IMR-90 (cell line): Measurements from ENCODE around the gene ARHGEF9. TPM values are rescaled to one million over a fixed set of nuclear protein-coding genes. Genes with fewer than 3 reads are reported as not detected.

Experiments used
- ATAC-seq: fragments of 200-7000 bp; cut with Tn5 transposase; 2 replicates; pipeline ENCODE4 v1.9.1; 2020; ENCODE audit warnings: low read depth, mild to moderate bottlenecking, moderate library complexity
- BruUV-seq: library from RNA; stranded (reverse); fragments of 400-500 nt; replicated peaks from 2 replicates; lab custom pipeline; 2021; lab: Mats Ljungman, UMichigan
- CTCF ChIA-PET: fragments of 300-600 bp; formaldehyde crosslinking; extraction: SDS; loops from one replicate; lab custom pipeline; 2021; ENCODE audit warnings: antibody characterized with exemption; lab: Yijun Ruan, JAX
- POLR2A ChIA-PET: fragments of 300-600 bp; sonication (Branson Sonifier 250); formaldehyde crosslinking; loops from one replicate; lab custom pipeline; 2022; ENCODE audit warnings: antibody characterized with exemption; ENCODE audit not compliant: unreplicated experiment; lab: Charles Lee
- DNase-seq: peaks from one replicate; pipeline ENCODE4 v3.0.0; 2013
- H2AFZ ChIP-seq: replicated peaks from 2 replicates; pipeline ENCODE3; 2013; ENCODE audit warnings: low read length, mild to moderate bottlenecking; ENCODE audit not compliant: poor library complexity
- H2AK5ac ChIP-seq: 2 replicates; pipeline ENCODE4 v1.6.1; 2013; ENCODE audit warnings: low read depth, low read length, inconsistent platforms
- H2AK9ac ChIP-seq: replicated peaks from 2 replicates; pipeline ENCODE3; 2013; ENCODE audit warnings: mild to moderate bottlenecking, low read depth, low read length, moderate library complexity; ENCODE audit not compliant: poor library complexity
- H2BK120ac ChIP-seq: 2 replicates; pipeline ENCODE4 v1.6.1; 2013; ENCODE audit warnings: low read depth, low read length, inconsistent platforms
- H2BK15ac ChIP-seq: 3 replicates; pipeline ENCODE4 v1.6.1; 2013; ENCODE audit warnings: low read depth, low read length, inconsistent platforms
- H2BK20ac ChIP-seq: 2 replicates; pipeline ENCODE4 v1.6.1; 2013; ENCODE audit warnings: low read depth, mild to moderate bottlenecking, inconsistent platforms, low read length, moderate library complexity
- H2BK5ac ChIP-seq: 2 replicates; pipeline ENCODE4 v1.6.1; 2013; ENCODE audit warnings: mild to moderate bottlenecking, low read depth, low read length, inconsistent platforms; ENCODE audit not compliant: poor library complexity, severe bottlenecking
- H3K14ac ChIP-seq: replicated peaks from 2 replicates; pipeline ENCODE4 v1.6.1; 2013; ENCODE audit warnings: low read depth, low read length, inconsistent platforms
- H3K18ac ChIP-seq: 2 replicates; pipeline ENCODE4 v1.6.1; 2013; ENCODE audit warnings: low read depth, low read length, control low read depth
- H3K23ac ChIP-seq: 2 replicates; pipeline ENCODE4 v1.6.1; 2013; ENCODE audit warnings: low read depth, low read length, inconsistent platforms
- H3K27ac ChIP-seq: 2 replicates; pipeline ENCODE4 v1.5.1; 2013; ENCODE audit warnings: mild to moderate bottlenecking, control low read depth, low read length; ENCODE audit not compliant: insufficient read depth
- H3K27me3 ChIP-seq: 2 replicates; pipeline ENCODE4 v1.6.1; 2013; ENCODE audit warnings: low read length; ENCODE audit not compliant: control insufficient read depth, insufficient read depth
- H3K36me3 ChIP-seq: 2 replicates; pipeline ENCODE4 v1.6.1; 2013; ENCODE audit warnings: low read length, mixed read lengths; ENCODE audit not compliant: control insufficient read depth, insufficient read depth
- H3K4ac ChIP-seq: 2 replicates; pipeline ENCODE4 v1.6.1; 2013; ENCODE audit warnings: low read depth, low read length, inconsistent platforms
- H3K4me1 ChIP-seq: 2 replicates; pipeline ENCODE4 v1.6.1; 2013; ENCODE audit warnings: low read length, mixed read lengths; ENCODE audit not compliant: control insufficient read depth, insufficient read depth
- H3K4me2 ChIP-seq: 2 replicates; pipeline ENCODE4 v1.6.1; 2013; ENCODE audit warnings: low read depth, mild to moderate bottlenecking, control low read depth, low read length, moderate library complexity
- H3K4me3 ChIP-seq: 2 replicates; pipeline ENCODE4 v1.5.1; 2013; ENCODE audit warnings: low read depth, mild to moderate bottlenecking, control low read depth, low read length, moderate library complexity; ENCODE audit not compliant: insufficient read depth
- H3K56ac ChIP-seq: 2 replicates; pipeline ENCODE4 v1.6.1; 2013; ENCODE audit warnings: low read length, inconsistent platforms; ENCODE audit not compliant: insufficient read depth; ENCODE audit errors: extremely low read depth
- H3K79me1 ChIP-seq, 2 experiments: 2 replicates each; pipeline ENCODE4 v1.6.1; 2013; ENCODE audit warnings: low read length in 2 of 2, inconsistent platforms in 1 of 2, low read depth in 1 of 2
- H3K9ac ChIP-seq: 2 replicates; pipeline ENCODE4 v1.6.1; 2013; ENCODE audit warnings: low read depth, low read length, control low read depth
- H3K9me1 ChIP-seq: 2 replicates; pipeline ENCODE4 v1.6.1; 2013; ENCODE audit warnings: low read length, inconsistent platforms; ENCODE audit not compliant: insufficient read depth
- H3K9me3 ChIP-seq: 2 replicates; pipeline ENCODE4 v1.6.1; 2013; ENCODE audit warnings: low read length; ENCODE audit not compliant: control insufficient read depth, insufficient read depth
- H4K20me1 ChIP-seq: 2 replicates; pipeline ENCODE4 v1.6.1; 2013; ENCODE audit warnings: low read length, inconsistent platforms; ENCODE audit not compliant: insufficient read depth
- H4K5ac ChIP-seq: 2 replicates; pipeline ENCODE4 v1.6.1; 2013; ENCODE audit warnings: mild to moderate bottlenecking, low read depth, low read length, control low read depth
- H4K8ac ChIP-seq, 2 experiments: 2 replicates each; pipeline ENCODE4 v1.6.1; 2013; ENCODE audit warnings: low read depth in 2 of 2, low read length in 2 of 2, control low read depth in 1 of 2, inconsistent platforms in 1 of 2
- H4K91ac ChIP-seq: 2 replicates; pipeline ENCODE4 v1.6.1; 2013; ENCODE audit warnings: low read depth, low read length, inconsistent platforms; ENCODE audit not compliant: insufficient read depth
- BHLHE40 ChIP-seq: fragments of 150-350 bp; IDR thresholded peaks from 2 replicates; pipeline ENCODE4 v1.6.1; 2016; ENCODE audit warnings: mild to moderate bottlenecking, low read depth, low read length
- CEBPB ChIP-seq: IDR thresholded peaks from 2 replicates; pipeline ENCODE4 v1.6.1; 2012; ENCODE audit warnings: low read depth, low read length, improper control_type of control experiment
- MAFK ChIP-seq: IDR thresholded peaks from 2 replicates; pipeline ENCODE4 v1.6.1; 2012; ENCODE audit warnings: low read depth, low read length, improper control_type of control experiment
- MAZ ChIP-seq: IDR thresholded peaks from 2 replicates; pipeline ENCODE4 v1.6.1; 2012; ENCODE audit warnings: low read depth, mild to moderate bottlenecking, low read length, improper control_type of control experiment, moderate library complexity, borderline replicate concordance
- MXI1 ChIP-seq: IDR thresholded peaks from 2 replicates; pipeline ENCODE4 v1.6.1; 2012; ENCODE audit warnings: low read depth, mild to moderate bottlenecking, low read length, moderate library complexity, borderline replicate concordance
- NFE2L2 ChIP-seq: fragments of 150-350 bp; IDR thresholded peaks from 2 replicates; pipeline ENCODE4 v1.6.1; 2016; ENCODE audit warnings: low read depth, mild to moderate bottlenecking, low read length
- POLR2A ChIP-seq: IDR thresholded peaks from 2 replicates; pipeline ENCODE4 v1.6.1; 2012; ENCODE audit warnings: mild to moderate bottlenecking, low read depth, low read length
- RAD21 ChIP-seq: IDR thresholded peaks from 2 replicates; pipeline ENCODE4 v1.6.1; 2012; ENCODE audit warnings: low read length, improper control_type of control experiment
- RCOR1 ChIP-seq: IDR thresholded peaks from 2 replicates; pipeline ENCODE4 v1.6.1; 2012; ENCODE audit warnings: mild to moderate bottlenecking, low read length, improper control_type of control experiment; ENCODE audit not compliant: insufficient replicate concordance
- RFX5 ChIP-seq: IDR thresholded peaks from 2 replicates; pipeline ENCODE4 v1.8.0; 2012; ENCODE audit warnings: low read depth, mild to moderate bottlenecking, low read length, moderate library complexity
- SMC3 ChIP-seq: fragments of 150-350 bp; IDR thresholded peaks from 2 replicates; pipeline ENCODE4 v1.6.1; 2016; ENCODE audit warnings: low read depth, mild to moderate bottlenecking, antibody characterized with exemption, low read length, moderate library complexity
- WGBS, 2 experiments: methylation state at CpG; one replicate each; pipeline versions ENCODE4 v1.1.5 to v1.1.7; 2013; ENCODE audit warnings: missing lambda C conversion rate in 2 of 2; ENCODE audit not compliant: insufficient read length in 1 of 2; ENCODE audit errors: extremely low coverage in 2 of 2; 5-methylcytosine and 5-hydroxymethylcytosine counted together
- dilution Hi-C: fragments of 300-500 bp; cut with HindIII; formaldehyde crosslinking; loops from one replicate; pipeline ENCODE4 v1.14.3; 2018; ENCODE audit warnings: low sequenced_read_pairs; ENCODE audit not compliant: unreplicated experiment
- in situ Hi-C: fragments of 300-500 bp; cut with MboI; formaldehyde crosslinking; loops from 3 replicates; pipeline ENCODE4 v1.14.3; 2019; ENCODE audit warnings: low sequenced_read_pairs, inconsistent platforms, mixed read lengths
- intact Hi-C: fragments of 100-400 bp; cut with micrococcal nuclease; formaldehyde crosslinking; loops from 2 replicates; pipeline ENCODE4 v1.10.0; 2022
- polyA plus RNA-seq, 3 experiments: library from polyadenylated mRNA; depleted of rRNA; stranded (reverse); fragments of >200 nt; gene quantifications; 2 replicates each; pipeline ENCODE4 v1.2.3, GENCODE V29; 2012; ENCODE audit warnings: low replicate concordance in 1 of 3
- total RNA-seq: library from RNA; depleted of rRNA; stranded (reverse); fragments of >200 nt; gene quantifications from 2 replicates; pipeline ENCODE4 v1.2.3, GENCODE V29; 2012
- TF ChIP-seq, protein P1 (sequence below): conservative IDR thresholded peaks from 2 replicates; pipeline ENCODE4 v1.5.1; 2012; ENCODE audit warnings: mild to moderate bottlenecking, low read depth, low read length, improper control_type of control experiment
- TF ChIP-seq, protein P2 (sequence below): fragments of 150-350 bp; IDR thresholded peaks from 2 replicates; pipeline ENCODE4 v1.6.1; 2016; ENCODE audit warnings: low read depth, mild to moderate bottlenecking, low read length, moderate library complexity, borderline replicate concordance

ARHGEF9 gene
- total and polyA plus RNA-seq, 2 of the 4 experiments (the other 2 are of a cell fraction) = 7.1 to 11.8 TPM

DNA sequence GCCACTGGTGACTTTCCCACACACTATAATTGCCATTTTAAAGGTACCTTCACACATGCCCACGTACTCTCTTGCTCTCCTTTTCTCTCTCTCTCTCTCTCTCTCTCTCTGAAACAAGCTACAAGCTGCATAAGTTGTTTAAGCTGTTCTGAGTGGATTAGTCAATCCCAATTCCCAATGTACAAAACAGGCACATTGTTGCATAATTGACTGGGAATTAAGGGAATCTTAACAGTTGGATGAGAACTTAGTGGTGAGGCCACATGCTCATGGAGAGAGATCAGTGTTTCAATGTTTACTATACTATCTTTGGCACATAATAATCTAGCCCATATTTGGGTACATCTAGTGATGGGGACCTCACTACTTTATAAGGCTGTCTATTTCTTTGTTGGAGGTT is 123.3 kb downstream of the ARHGEF9 start:
- Histone ChIP-seq H3K27ac (no peak overlapping the region), H3K4me3 (no peak overlapping the region), H3K14ac (no peak overlapping the region), H3K9me1 (0 out of 2 replicates have a peak, but pooled peaks cover 2% of the 10 kb centered on the region), H3K4me2 (no peak overlapping the region), H3K18ac (no peak overlapping the region), H3K4me1 (peaks cover 3% of the 10 kb centered on the region; the same call in 1 of the 2 replicates), H3K9me3 (no peaks in the 10 kb centered on the region), H2BK5ac (no peak overlapping the region), H3K36me3 (no peaks in the 10 kb centered on the region), H4K91ac (no peak overlapping the region), H4K8ac (no peak overlapping the region), H4K20me1 (no peaks in the 10 kb centered on the region), H3K56ac (no peak overlapping the region), H3K79me1 (0 out of 4 replicates have a peak, but pooled peaks cover 0 to 3% of the 10 kb centered on the region in 2 experiments), H2AK5ac (no peak overlapping the region), H2BK120ac (no peak overlapping the region), H2AFZ (no peak overlapping the region), H3K23ac (no peak overlapping the region), H2AK9ac (no peak overlapping the region), H3K9ac (no peak overlapping the region), H3K27me3 (no peaks in the 10 kb centered on the region), H4K5ac (no peak overlapping the region), H2BK20ac (no peak overlapping the region), H3K4ac (no peak overlapping the region), H2BK15ac (no peak overlapping the region)
- ATAC-seq = no peak
- in situ Hi-C loops (no loop called here), intact Hi-C loops (no loop called here), dilution Hi-C loops (no loop called here)
- TF ChIP-seq POLR2A (no peak), MAZ (no peak), RFX5 (no peak), SMC3 (no peak), NFE2L2 (no peak), BHLHE40 (no peak), RAD21 (no peak), RCOR1 (no peak), MXI1 (no peak), MAFK (no peak), CEBPB (no peak)
- TF ChIP-seq, protein P1, sequence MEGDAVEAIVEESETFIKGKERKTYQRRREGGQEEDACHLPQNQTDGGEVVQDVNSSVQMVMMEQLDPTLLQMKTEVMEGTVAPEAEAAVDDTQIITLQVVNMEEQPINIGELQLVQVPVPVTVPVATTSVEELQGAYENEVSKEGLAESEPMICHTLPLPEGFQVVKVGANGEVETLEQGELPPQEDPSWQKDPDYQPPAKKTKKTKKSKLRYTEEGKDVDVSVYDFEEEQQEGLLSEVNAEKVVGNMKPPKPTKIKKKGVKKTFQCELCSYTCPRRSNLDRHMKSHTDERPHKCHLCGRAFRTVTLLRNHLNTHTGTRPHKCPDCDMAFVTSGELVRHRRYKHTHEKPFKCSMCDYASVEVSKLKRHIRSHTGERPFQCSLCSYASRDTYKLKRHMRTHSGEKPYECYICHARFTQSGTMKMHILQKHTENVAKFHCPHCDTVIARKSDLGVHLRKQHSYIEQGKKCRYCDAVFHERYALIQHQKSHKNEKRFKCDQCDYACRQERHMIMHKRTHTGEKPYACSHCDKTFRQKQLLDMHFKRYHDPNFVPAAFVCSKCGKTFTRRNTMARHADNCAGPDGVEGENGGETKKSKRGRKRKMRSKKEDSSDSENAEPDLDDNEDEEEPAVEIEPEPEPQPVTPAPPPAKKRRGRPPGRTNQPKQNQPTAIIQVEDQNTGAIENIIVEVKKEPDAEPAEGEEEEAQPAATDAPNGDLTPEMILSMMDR = no peak
- TF ChIP-seq, protein P2, sequence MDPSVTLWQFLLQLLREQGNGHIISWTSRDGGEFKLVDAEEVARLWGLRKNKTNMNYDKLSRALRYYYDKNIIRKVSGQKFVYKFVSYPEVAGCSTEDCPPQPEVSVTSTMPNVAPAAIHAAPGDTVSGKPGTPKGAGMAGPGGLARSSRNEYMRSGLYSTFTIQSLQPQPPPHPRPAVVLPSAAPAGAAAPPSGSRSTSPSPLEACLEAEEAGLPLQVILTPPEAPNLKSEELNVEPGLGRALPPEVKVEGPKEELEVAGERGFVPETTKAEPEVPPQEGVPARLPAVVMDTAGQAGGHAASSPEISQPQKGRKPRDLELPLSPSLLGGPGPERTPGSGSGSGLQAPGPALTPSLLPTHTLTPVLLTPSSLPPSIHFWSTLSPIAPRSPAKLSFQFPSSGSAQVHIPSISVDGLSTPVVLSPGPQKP = no peak
- DNase-seq = no peak
- no TSS peak for BruUV-seq
- CTCF ChIA-PET = no interaction called here
- POLR2A ChIA-PET = no interaction called here
- WGBS, 2 experiments = no CpG with 5 or more reads among the region's 1 CpG
